MM.1S (cell line): ENCODE results near the gene PLPPR3.

Experiments
- EZH2 ChIP-seq: fragments of 300-600 bp; sonication (generic); optimal IDR thresholded peaks from 2 replicates; pipeline ENCODE3; 2017; ENCODE audit warnings: low read depth, mild to moderate bottlenecking, antibody characterized with exemption, low read length, mixed read lengths
- EZH2phosphoT487 ChIP-seq: fragments of 300-600 bp; sonication (generic); IDR thresholded peaks from 2 replicates; pipeline ENCODE4 v1.6.1; 2018; ENCODE audit warnings: antibody characterized with exemption, low read length
- TF ChIP-seq, protein P1 (sequence below): fragments of 300-600 bp; sonication (generic); IDR thresholded peaks from 2 replicates; pipeline ENCODE4 v1.5.1; 2016; ENCODE audit warnings: antibody characterized with exemption, low read length, mixed read lengths

DNA sequence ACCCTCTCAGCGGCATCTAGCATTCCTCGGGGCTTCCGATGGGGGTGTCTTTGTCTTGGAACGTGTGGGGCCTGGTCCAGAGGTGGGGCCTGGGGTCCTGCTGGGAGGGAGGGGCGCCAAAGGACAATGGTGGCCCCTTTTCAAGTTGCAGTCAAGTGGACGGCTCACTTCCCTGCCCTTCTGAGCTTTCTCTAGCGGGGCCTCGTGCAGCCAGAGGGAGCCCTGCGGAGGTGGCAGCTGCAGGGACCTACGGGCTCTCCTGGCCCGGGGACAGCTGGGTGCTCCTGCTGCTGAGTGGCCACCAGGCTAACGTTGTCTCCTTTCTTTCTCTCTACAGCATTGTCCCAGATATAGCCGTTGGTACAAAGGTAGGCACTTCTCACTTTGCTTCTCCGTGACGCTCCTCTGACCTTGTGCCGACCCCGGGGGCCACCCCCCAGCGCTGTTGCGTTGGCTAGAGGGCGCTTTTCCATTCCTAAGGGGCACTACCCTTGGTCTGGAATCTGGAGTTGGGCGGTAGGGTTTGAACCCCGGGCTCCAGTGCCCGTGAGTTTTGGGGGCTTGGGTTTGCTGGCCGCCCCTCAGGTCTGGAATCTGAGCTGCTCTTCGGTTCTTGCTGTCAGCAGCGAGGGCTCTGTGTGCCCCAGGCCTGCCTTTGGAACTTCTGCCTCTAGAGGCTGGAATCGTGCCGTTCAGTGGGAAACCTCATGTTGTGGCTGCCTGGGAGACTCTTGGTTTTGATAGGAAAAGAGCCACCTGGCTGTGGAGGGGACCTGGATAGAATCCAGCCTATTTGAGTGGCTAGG lies 22.5 kb downstream of the PLPPR3 start:
- TF ChIP-seq, protein P1, sequence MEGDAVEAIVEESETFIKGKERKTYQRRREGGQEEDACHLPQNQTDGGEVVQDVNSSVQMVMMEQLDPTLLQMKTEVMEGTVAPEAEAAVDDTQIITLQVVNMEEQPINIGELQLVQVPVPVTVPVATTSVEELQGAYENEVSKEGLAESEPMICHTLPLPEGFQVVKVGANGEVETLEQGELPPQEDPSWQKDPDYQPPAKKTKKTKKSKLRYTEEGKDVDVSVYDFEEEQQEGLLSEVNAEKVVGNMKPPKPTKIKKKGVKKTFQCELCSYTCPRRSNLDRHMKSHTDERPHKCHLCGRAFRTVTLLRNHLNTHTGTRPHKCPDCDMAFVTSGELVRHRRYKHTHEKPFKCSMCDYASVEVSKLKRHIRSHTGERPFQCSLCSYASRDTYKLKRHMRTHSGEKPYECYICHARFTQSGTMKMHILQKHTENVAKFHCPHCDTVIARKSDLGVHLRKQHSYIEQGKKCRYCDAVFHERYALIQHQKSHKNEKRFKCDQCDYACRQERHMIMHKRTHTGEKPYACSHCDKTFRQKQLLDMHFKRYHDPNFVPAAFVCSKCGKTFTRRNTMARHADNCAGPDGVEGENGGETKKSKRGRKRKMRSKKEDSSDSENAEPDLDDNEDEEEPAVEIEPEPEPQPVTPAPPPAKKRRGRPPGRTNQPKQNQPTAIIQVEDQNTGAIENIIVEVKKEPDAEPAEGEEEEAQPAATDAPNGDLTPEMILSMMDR = 0 out of 2 replicates have a peak, but pooled peaks have one; percentile 2
- no peak for TF ChIP-seq EZH2phosphoT487
- no peak for TF ChIP-seq EZH2
